ENCODE measurements around the gene ACVR1. TPM values are rescaled to one million over a fixed set of nuclear protein-coding genes. Genes with fewer than 3 reads are reported as not detected.

ACVR1 gene
- total RNA-seq, 3 donors from 2014 or later = 14.7 to 38.4 (median 15.8) TPM

GRCh38 chr2:157866202-157866601, 9.9 kb downstream of the ACVR1 start:
- Histone ChIP-seq H3K4me3 (no peak overlapping the region), H3K36me3 (ENCODE audit: low read depth) (no peaks in the 10 kb centered on the region), H3K4me1 (ENCODE audit: low read depth) (no peaks in the 10 kb centered on the region), H3K9me3 (no peaks in the 10 kb centered on the region)
- intact Hi-C loops (cut with DNase I, micrococcal nuclease) = no loop called here
- ATAC-seq = no peak
- TF ChIP-seq CTCF (IDR thresholded peaks at IDR 0.05) = no peak
- no peak for DNase-seq

- no peaks in the 10 kb centered on the region for H3K4me1 ChIP-seq (ENCODE audit: low read depth)
- intact Hi-C loops (cut with DNase I, micrococcal nuclease) = no loop called here
- H3K36me3 ChIP-seq (ENCODE audit: low read depth) = no peaks in the 10 kb centered on the region
- no peaks in the 10 kb centered on the region for H3K9me3 ChIP-seq
- no peak overlapping the region for H3K4me3 ChIP-seq
- no peak for DNase-seq
- no peak for TF ChIP-seq CTCF (IDR thresholded peaks at IDR 0.05)
- no peak for ATAC-seq
These were observed 11.2 kb downstream of the ACVR1 start for GRCh38 chr2:157864857-157865430.

GRCh38 chr2:157858846-157859245, 17.3 kb downstream of the ACVR1 start:
- H3K9me3 ChIP-seq = no peaks in the 10 kb centered on the region
- no peak overlapping the region for H3K4me3 ChIP-seq
- no peak for ATAC-seq
- intact Hi-C loops (cut with DNase I, micrococcal nuclease) = no loop called here
- no peaks in the 10 kb centered on the region for H3K4me1 ChIP-seq (ENCODE audit: low read depth)
- no peak for TF ChIP-seq CTCF (IDR thresholded peaks at IDR 0.05)
- DNase-seq = no peak
- no peaks in the 10 kb centered on the region for H3K36me3 ChIP-seq (ENCODE audit: low read depth)

- TF ChIP-seq CTCF (IDR thresholded peaks at IDR 0.05) = no peak
- Histone ChIP-seq H3K4me1 (ENCODE audit: low read depth) (no peaks in the 10 kb centered on the region), H3K36me3 (ENCODE audit: low read depth) (no peaks in the 10 kb centered on the region), H3K9me3 (no peaks in the 10 kb centered on the region), H3K4me3 (no peak overlapping the region)
- DNase-seq (no peak), ATAC-seq (peak; percentile 75)
- intact Hi-C loops (cut with DNase I, micrococcal nuclease) = no loop called here
These were observed 18.2 kb downstream of the ACVR1 start for GRCh38 chr2:157857881-157858280.

GRCh38 chr2:157856187-157856515, 20.0 kb downstream of the ACVR1 start:
- H3K36me3 ChIP-seq (ENCODE audit: low read depth) = no peaks in the 10 kb centered on the region
- ATAC-seq = no peak
- no peaks in the 10 kb centered on the region for H3K4me1 ChIP-seq (ENCODE audit: low read depth)
- intact Hi-C loops (cut with DNase I, micrococcal nuclease) = no loop called here
- no peaks in the 10 kb centered on the region for H3K9me3 ChIP-seq
- H3K4me3 ChIP-seq = no peak overlapping the region
- no peak for DNase-seq
- TF ChIP-seq CTCF (IDR thresholded peaks at IDR 0.05) = no peak

- intact Hi-C loops (cut with DNase I, micrococcal nuclease) = no loop called here
- H3K4me1 ChIP-seq (ENCODE audit: low read depth) = no peaks in the 10 kb centered on the region
- DNase-seq (no peak), ATAC-seq (no peak)
- no peaks in the 10 kb centered on the region for H3K9me3 ChIP-seq
- TF ChIP-seq CTCF (IDR thresholded peaks at IDR 0.05) = no peak
- no peak overlapping the region for H3K4me3 ChIP-seq
- no peaks in the 10 kb centered on the region for H3K36me3 ChIP-seq (ENCODE audit: low read depth)
These were observed 22.3 kb downstream of the ACVR1 start for GRCh38 chr2:157853820-157854219.

All from mucosa of descending colon (tissue), 3 donors.